Subcutaneous abdominal adipose tissue (tissue), 5 donors: ENCODE measurements around the gene NDFIP1.
A peak's percentile ranks its signal among the peaks of the same experiment; 100 is the strongest.

Experiments
- H3K27ac ChIP-seq: one replicate; pipeline ENCODE4 v1.7.0; 2013; ENCODE audit warnings: low read depth, mild to moderate bottlenecking, inconsistent platforms, low read length, moderate library complexity
- H3K27me3 ChIP-seq, 5 donors: one replicate each; pipeline ENCODE4 v1.7.0; 2013; ENCODE audit warnings: low read length in 5 of 5, inconsistent platforms in 1 of 5; ENCODE audit not compliant: control insufficient read depth in 5 of 5, insufficient read depth in 4 of 5
- H3K36me3 ChIP-seq, 5 donors: one replicate each; pipeline ENCODE4 v1.7.0; 2013; ENCODE audit warnings: low read length in 5 of 5; ENCODE audit not compliant: control insufficient read depth in 5 of 5, insufficient read depth in 5 of 5
- H3K4me1 ChIP-seq, 5 donors: one replicate each; pipeline ENCODE4 v1.7.0; 2013; ENCODE audit warnings: low read length in 5 of 5, mild to moderate bottlenecking in 3 of 5, moderate library complexity in 1 of 5; ENCODE audit not compliant: control insufficient read depth in 5 of 5, insufficient read depth in 5 of 5
- H3K4me3 ChIP-seq, 5 donors: one replicate each; pipeline ENCODE4 v1.7.0; 2013; ENCODE audit warnings: low read length in 5 of 5, low read depth in 1 of 5
- H3K9ac ChIP-seq, 5 donors: one replicate each; pipeline ENCODE4 v1.7.0; 2013; ENCODE audit warnings: low read length in 5 of 5, mild to moderate bottlenecking in 4 of 5, moderate library complexity in 3 of 5
- H3K9me3 ChIP-seq, 5 donors: one replicate each; pipeline ENCODE4 v1.7.0; 2013; ENCODE audit warnings: low read length in 5 of 5; ENCODE audit not compliant: control insufficient read depth in 5 of 5
- donor health status: healthy.
- donor health status: healthy.
- donor health status: healthy.
- donor health status: healthy.
- donor health status: healthy.

Gene NDFIP1

DNA sequence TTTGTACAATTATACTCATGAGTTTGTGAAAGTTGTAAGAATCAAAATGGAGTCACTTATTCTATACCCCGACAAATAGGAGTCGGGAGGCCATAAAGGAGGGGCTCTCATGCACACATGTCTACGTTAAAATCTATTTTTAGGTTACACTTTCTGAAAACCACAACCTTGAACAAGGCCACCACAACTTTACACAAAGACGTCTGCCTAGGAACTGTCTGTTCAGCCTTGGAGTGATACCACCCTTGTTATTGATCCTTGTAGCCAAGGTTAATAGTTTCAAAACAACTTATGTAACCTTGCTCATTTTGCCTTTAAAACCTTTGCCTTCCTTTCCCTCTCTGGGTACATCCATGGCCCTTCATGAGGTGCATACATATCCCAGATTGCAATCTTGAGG lies 4.1 kb upstream of the NDFIP1 start:
- no peak overlapping the region for H3K27ac ChIP-seq

DNA sequence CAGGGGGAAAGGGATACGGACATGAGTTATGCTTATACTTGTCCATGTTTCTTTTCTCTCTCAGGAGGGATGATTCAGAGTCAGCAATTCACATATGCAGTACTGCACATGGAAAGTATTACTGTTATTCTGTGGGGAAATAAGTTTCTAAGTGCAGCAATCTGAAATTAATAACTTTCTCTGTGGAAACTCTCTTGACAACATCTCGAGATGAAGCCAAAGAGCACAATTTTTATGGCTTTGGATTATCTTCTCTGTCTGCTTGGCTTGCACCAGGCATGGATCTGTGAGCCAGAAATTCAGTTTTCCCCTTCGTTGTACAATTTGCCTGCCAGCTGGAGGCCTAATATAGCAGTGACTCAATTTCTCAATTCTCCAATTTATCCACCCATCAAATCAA lies 2.5 kb upstream of the NDFIP1 start:
- Histone ChIP-seq H3K27me3 (no peaks in the 10 kb centered on the region), H3K4me3 (no peak overlapping the region), H3K27ac (peak overlapping the region; percentile 79), H3K36me3 (peaks cover 0 to 6% (median 0%) of the 10 kb centered on the region in 5 donors), H3K4me1 (peaks cover 4 to 53% (median 23%) of the 10 kb centered on the region in 5 donors), H3K9me3 (no peaks in the 10 kb centered on the region), H3K9ac (peak overlapping the region in 2 of 5 donors; percentile 21 to 36)

More for the DNA sequence above, 4.1 kb upstream of the NDFIP1 start:
- Histone ChIP-seq H3K4me3 (no peak overlapping the region), H3K4me1 (peaks cover 4 to 46% (median 8%) of the 10 kb centered on the region in 5 donors), H3K27me3 (no peaks in the 10 kb centered on the region), H3K36me3 (no peaks in the 10 kb centered on the region), H3K9ac (no peak overlapping the region), H3K9me3 (no peaks in the 10 kb centered on the region)

- H3K36me3 ChIP-seq: peaks cover 0 to 7% (median 0%) of the 10 kb centered on the region in 5 donors
- no peaks in the 10 kb centered on the region for H3K27me3 ChIP-seq
- no peak overlapping the region for H3K9ac ChIP-seq
- H3K9me3 ChIP-seq: no peaks in the 10 kb centered on the region
- H3K4me1 ChIP-seq: peaks cover 4 to 54% (median 30%) of the 10 kb centered on the region in 5 donors
- peak overlapping the region; percentile 79 for H3K27ac ChIP-seq
- H3K4me3 ChIP-seq: no peak overlapping the region
These were observed 1.4 kb upstream of the NDFIP1 start for GRCh38 chr5:142107036-142107735.

GRCh38 chr5:142107736-142108431 lies 695 bp upstream of the NDFIP1 start:
- Histone ChIP-seq H3K4me1 (peaks cover 4 to 57% (median 30%) of the 10 kb centered on the region in 5 donors), H3K27me3 (no peaks in the 10 kb centered on the region), H3K9ac (peak overlapping the region; percentile 15 to 97 (median 59)), H3K4me3 (peak overlapping the region; percentile 35 to 95 (median 65)), H3K27ac (peak overlapping the region; percentile 95), H3K36me3 (peaks cover 0 to 7% (median 0%) of the 10 kb centered on the region in 5 donors), H3K9me3 (no peaks in the 10 kb centered on the region)

DNA sequence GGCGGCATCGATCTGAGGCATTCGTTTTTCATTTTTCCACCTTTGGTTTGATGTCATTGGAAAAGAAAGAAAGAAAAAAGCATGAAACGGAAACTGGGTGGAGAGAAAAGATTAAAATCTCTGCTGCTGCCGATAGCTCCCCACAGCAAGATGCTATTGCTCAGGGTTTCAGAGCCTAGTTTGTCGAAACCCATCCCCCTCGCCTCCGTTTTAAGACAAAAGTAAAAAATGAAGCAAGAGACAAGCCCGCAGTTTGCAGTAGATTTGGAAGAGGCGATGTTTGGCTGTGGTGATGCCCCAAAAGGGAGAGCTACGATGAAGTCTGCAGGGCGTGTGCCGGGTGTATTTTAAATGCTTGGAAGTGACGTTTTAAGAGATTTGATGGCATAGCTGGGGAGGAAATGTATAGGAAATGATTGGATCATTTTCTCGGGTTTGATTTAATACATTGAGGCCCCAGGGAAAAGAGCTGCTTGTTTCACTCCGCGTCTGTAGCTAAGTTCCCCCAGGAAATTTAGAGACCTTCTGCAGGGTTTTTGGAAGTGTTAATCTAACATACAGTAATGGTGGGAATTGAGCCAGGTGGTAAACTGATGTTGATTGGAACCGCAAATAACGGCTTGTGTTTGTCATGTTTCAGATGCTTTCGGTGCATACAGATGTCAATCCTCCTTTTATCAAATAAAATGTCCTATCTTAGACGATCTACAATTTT lies 909 bp downstream of the NDFIP1 start:
- H3K27me3 ChIP-seq: no peaks in the 10 kb centered on the region
- H3K9me3 ChIP-seq: no peaks in the 10 kb centered on the region
- peak overlapping the region; percentile 65 to 96 (median 95) for H3K4me3 ChIP-seq
- peak overlapping the region; percentile 70 to 97 (median 95) for H3K9ac ChIP-seq
- H3K27ac ChIP-seq: peak overlapping the region; percentile 95
- H3K36me3 ChIP-seq: peaks cover 0 to 7% (median 0%) of the 10 kb centered on the region in 5 donors
- peaks cover 4 to 57% (median 30%) of the 10 kb centered on the region in 5 donors for H3K4me1 ChIP-seq

- peaks cover 4 to 57% (median 30%) of the 10 kb centered on the region in 5 donors for H3K4me1 ChIP-seq
- peak overlapping the region; percentile 65 to 96 (median 95) for H3K4me3 ChIP-seq
- no peaks in the 10 kb centered on the region for H3K27me3 ChIP-seq
- peak overlapping the region; percentile 21 to 97 (median 91) for H3K9ac ChIP-seq
- H3K36me3 ChIP-seq: peaks cover 0 to 7% (median 0%) of the 10 kb centered on the region in 5 donors
- peak overlapping the region; percentile 95 for H3K27ac ChIP-seq
- H3K9me3 ChIP-seq: no peaks in the 10 kb centered on the region
These were observed 1.5 kb downstream of the NDFIP1 start for GRCh38 chr5:142110046-142110531.

DNA sequence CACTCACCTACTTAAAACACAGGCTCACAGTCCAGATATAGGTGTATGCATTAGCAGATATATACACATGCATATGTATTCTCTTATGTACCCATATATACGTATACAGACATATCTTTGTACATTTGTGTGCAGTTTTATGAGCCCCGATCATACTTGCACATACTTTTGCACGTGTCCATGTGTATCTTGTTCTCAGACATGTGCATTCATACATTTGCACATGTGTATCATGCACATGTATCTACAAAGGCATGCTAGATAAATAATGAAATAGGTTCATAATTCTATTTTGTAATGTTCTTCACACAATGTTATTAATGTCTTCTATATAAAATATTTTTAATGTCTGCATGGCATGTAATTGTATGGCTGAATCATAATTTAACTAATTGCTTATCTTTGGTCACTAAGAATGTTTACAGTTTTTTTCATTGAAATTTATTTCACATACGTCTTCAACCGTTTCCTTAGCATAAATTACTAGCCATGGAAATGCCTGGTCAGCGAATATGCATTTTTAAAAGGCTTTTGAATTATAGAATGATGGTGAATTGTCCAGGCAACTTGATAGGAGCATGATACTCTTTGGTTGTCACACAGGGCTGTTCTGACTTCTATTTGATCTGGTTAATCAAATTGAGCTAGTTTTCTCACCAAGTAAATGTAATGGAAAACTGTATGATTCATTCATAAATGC lies 2.6 kb downstream of the NDFIP1 start:
- peak overlapping the region; percentile 95 for H3K27ac ChIP-seq
- peaks cover 0 to 7% (median 0%) of the 10 kb centered on the region in 5 donors for H3K36me3 ChIP-seq
- H3K4me3 ChIP-seq: peak overlapping the region in 3 of 5 donors; percentile 7 to 49 (median 31)
- no peaks in the 10 kb centered on the region for H3K27me3 ChIP-seq
- H3K9ac ChIP-seq: peak overlapping the region in 1 of 5 donors; percentile 28
- no peaks in the 10 kb centered on the region for H3K9me3 ChIP-seq
- H3K4me1 ChIP-seq: peaks cover 7 to 59% (median 36%) of the 10 kb centered on the region in 5 donors

DNA sequence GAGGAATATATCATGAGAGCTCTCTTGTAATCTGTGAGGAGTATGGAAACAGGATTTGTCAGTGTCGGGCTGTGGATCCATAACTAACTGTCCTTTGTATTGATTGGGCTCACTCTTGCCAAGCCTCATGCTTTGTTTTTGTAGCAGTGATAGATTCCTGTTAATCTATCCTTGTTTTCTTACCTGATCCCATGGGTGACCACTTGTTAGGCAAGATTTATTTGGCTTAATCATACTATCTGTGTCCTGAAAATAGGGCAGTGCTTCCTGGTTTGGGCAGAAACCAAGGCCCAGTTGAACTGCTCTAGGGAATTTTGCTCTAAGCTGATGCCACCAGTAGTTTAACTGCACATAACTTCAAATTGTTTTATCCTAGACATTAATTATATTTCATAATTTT lies 6.1 kb downstream of the NDFIP1 start:
- Histone ChIP-seq H3K27me3 (no peaks in the 10 kb centered on the region), H3K36me3 (peaks cover 0 to 7% (median 0%) of the 10 kb centered on the region in 5 donors), H3K27ac (peak overlapping the region; percentile 18), H3K9me3 (no peaks in the 10 kb centered on the region), H3K9ac (peak overlapping the region in 1 of 5 donors; percentile 19), H3K4me3 (no peak overlapping the region), H3K4me1 (peaks cover 5 to 70% (median 42%) of the 10 kb centered on the region in 5 donors)

DNA sequence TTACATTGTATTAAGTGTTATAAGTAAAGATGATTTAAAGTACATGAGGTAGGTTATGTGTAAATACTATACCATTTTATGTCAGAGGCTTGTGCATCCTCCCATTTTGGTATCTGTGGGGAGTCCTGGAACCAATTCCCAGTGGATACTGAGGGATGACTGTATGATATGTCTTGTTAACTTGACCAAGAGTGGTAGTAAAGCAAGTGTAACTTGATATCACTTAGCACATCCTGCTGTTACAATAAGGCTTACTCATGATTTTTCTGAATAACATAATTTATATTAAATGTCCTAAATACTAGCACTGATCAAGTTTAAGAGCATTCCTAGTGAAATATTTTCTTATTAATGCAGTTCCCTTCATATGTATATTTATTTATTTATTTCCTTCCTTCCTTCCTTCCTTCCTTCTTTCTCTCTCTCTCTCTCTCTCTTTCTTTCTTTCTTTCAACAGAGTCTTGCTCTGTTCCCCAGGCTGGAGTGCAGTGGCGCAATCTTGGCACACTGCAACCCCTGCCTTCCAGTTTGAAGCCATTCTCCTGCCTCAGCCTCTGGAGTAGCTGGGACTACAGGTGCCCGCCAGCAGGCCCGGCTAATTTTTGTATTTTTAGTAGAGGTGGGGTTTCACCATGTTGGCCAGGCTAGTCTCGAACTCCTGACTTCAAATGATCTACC lies 7.5 kb downstream of the NDFIP1 start:
- Histone ChIP-seq H3K27ac (peak overlapping the region; percentile 44), H3K27me3 (no peaks in the 10 kb centered on the region), H3K36me3 (peaks cover 2 to 6% (median 4%) of the 10 kb centered on the region in 5 donors), H3K4me3 (no peak overlapping the region), H3K4me1 (peaks cover 5 to 67% (median 37%) of the 10 kb centered on the region in 5 donors), H3K9me3 (no peaks in the 10 kb centered on the region), H3K9ac (no peak overlapping the region)
